Measurements from ENCODE around the gene LAMC3.

LAMC3 gene

DNA sequence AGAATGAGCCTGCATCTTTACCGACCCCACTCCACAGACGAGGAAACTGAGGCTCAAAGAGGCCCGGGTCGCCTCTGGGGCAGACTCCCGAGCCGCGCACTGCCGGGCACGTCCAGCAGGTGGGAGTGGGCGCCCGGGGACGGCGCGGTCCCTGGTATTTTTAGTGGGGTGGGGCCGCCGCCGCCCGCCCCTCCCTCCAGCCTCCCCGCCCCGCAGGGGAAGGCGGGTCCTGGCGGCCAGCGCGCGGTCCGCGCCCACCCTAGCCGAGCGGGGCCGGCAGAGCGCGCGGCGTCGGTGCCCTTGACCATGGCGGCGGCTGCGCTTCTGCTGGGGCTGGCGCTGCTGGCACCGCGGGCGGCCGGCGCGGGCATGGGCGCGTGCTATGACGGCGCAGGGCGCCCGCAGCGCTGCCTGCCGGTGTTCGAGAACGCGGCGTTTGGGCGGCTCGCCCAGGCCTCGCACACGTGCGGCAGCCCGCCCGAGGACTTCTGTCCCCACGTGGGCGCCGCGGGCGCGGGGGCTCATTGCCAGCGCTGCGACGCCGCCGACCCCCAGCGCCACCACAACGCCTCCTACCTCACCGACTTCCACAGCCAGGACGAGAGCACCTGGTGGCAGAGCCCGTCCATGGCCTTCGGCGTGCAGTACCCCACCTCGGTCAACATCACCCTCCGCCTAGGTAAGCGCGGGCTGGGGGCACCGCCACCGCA, at the start of gene LAMC3:
Gene LAMC3, plus strand, starts transcription at position 266 of the 710 bp plus-strand sequence. Its CDS starts 41 bp downstream, at position 307.
- H3K27ac ChIP-seq: no peak within 1 kb of the TSS
- no peak for DNase-seq
- intact Hi-C loops (cut with DNase I; ENCODE audit: low total_unique reads): no loop called here
- H3K4me1 ChIP-seq: peaks cover 0 to 11% (median 8%) of the 10 kb centered on the region in 4 donors
- H3K4me3 ChIP-seq: peak within 1 kb of the TSS; percentile 21 to 37
- TF ChIP-seq, protein P1, sequence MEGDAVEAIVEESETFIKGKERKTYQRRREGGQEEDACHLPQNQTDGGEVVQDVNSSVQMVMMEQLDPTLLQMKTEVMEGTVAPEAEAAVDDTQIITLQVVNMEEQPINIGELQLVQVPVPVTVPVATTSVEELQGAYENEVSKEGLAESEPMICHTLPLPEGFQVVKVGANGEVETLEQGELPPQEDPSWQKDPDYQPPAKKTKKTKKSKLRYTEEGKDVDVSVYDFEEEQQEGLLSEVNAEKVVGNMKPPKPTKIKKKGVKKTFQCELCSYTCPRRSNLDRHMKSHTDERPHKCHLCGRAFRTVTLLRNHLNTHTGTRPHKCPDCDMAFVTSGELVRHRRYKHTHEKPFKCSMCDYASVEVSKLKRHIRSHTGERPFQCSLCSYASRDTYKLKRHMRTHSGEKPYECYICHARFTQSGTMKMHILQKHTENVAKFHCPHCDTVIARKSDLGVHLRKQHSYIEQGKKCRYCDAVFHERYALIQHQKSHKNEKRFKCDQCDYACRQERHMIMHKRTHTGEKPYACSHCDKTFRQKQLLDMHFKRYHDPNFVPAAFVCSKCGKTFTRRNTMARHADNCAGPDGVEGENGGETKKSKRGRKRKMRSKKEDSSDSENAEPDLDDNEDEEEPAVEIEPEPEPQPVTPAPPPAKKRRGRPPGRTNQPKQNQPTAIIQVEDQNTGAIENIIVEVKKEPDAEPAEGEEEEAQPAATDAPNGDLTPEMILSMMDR (IDR thresholded peaks at IDR 0.05): peak; percentile 29 to 47
- peaks cover 0 to 56% of the 10 kb centered on the region in 2 donors for H3K27me3 ChIP-seq
- no peaks in the 10 kb centered on the region for H3K36me3 ChIP-seq
- H3K9me3 ChIP-seq: no peaks in the 10 kb centered on the region

GRCh38 chr9:130959809-130960334, 49.1 kb upstream of the LAMC3 start:
- H3K36me3 ChIP-seq: no peaks in the 10 kb centered on the region
- TF ChIP-seq, protein P1 (IDR thresholded peaks at IDR 0.05): no peak
- peaks cover 0 to 13% (median 9%) of the 10 kb centered on the region in 4 donors for H3K4me1 ChIP-seq
- intact Hi-C loops (cut with DNase I; ENCODE audit: low total_unique reads): no loop called here
- no peak for DNase-seq
- H3K27me3 ChIP-seq: peaks cover 2 to 24% of the 10 kb centered on the region in 2 donors
- H3K27ac ChIP-seq: no peak overlapping the region
- no peaks in the 10 kb centered on the region for H3K9me3 ChIP-seq
- H3K4me3 ChIP-seq: no peak overlapping the region

DNA sequence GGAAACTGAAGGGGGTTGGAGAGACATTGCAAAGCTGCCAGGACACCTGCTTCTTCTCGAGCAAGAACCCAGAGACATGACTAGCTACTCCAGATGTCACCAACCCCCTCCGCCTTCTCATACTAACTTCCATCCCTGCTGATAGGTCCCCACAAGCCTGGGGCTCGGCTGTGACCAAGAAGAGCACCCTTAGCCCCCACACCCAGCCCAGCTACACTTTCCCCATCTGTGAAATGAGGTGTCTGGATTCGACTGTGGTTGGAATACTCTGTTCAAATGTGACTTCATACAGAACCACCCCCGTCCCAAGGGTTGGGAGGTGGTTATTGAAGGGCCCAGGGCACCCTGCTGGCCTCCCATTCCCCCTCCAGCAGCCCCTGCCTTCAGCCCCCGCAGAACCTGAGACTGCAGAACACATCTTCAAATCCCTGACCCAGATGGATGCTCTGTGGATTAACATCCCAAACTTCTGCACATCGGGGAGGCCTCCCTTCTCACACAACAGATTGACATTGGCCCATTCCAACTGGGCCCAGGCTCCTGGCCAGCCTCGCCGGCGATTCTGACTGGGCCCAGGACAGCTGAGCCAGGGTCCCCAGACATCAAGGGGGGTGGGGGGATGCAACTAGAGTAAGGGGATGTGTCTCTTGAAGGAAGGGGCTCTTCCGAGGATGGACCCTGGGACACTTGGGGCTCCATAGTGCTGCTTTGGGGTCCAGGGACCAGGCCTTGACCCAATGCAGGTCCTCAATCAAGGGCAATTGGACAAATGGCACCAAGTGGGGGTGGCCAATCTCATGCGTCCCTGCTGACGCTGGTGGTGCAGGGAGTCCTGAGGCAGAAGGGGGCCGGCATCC, 48.2 kb upstream of the LAMC3 start:
- TF ChIP-seq, protein P1 (IDR thresholded peaks at IDR 0.05): no peak
- intact Hi-C loops (cut with DNase I; ENCODE audit: low total_unique reads): no loop called here
- no peak for DNase-seq
- H3K4me1 ChIP-seq: peaks cover 0 to 13% (median 9%) of the 10 kb centered on the region in 4 donors
- no peak overlapping the region for H3K27ac ChIP-seq
- peaks cover 2 to 21% of the 10 kb centered on the region in 2 donors for H3K27me3 ChIP-seq
- H3K36me3 ChIP-seq: no peaks in the 10 kb centered on the region
- H3K4me3 ChIP-seq: no peak overlapping the region
- no peaks in the 10 kb centered on the region for H3K9me3 ChIP-seq

- TF ChIP-seq, protein P1 (IDR thresholded peaks at IDR 0.05): no peak
- intact Hi-C loops (cut with DNase I; ENCODE audit: low total_unique reads): no loop called here
- Histone ChIP-seq H3K4me3 (no peak overlapping the region), H3K27me3 (peaks cover 0 to 12% of the 10 kb centered on the region in 2 donors), H3K36me3 (no peaks in the 10 kb centered on the region), H3K9me3 (no peaks in the 10 kb centered on the region), H3K4me1 (peaks cover 0 to 13% (median 9%) of the 10 kb centered on the region in 4 donors), H3K27ac (no peak overlapping the region)
- no peak for DNase-seq
Observed at GRCh38 chr9:130961511-130962300, 47.3 kb upstream of the LAMC3 start.

Data from tibial artery (tissue), 4 donors.